Astrocyte of the spinal cord (primary cell): ENCODE data around the gene MAB21L2.

Experiments
- DNase-seq: peaks from one replicate; pipeline ENCODE4 v3.0.0; 2011; ENCODE audit warnings: low read depth, low spot score
- H3K4me3 ChIP-seq: 2 replicates; pipeline ENCODE4 v1.5.1; 2011; ENCODE audit warnings: low read depth, mild to moderate bottlenecking, low read length, moderate library complexity
- in situ Hi-C: cut with HindIII; loops from 2 replicates; pipeline ENCODE4 v1.10.0; 2017; ENCODE audit warnings: low sequenced_read_pairs
- TF ChIP-seq, protein P1 (sequence below): IDR thresholded peaks from 2 replicates; pipeline ENCODE4 v1.5.1; 2012; ENCODE audit warnings: low read depth, mild to moderate bottlenecking, low read length, inconsistent platforms

The MAB21L2 gene

DNA sequence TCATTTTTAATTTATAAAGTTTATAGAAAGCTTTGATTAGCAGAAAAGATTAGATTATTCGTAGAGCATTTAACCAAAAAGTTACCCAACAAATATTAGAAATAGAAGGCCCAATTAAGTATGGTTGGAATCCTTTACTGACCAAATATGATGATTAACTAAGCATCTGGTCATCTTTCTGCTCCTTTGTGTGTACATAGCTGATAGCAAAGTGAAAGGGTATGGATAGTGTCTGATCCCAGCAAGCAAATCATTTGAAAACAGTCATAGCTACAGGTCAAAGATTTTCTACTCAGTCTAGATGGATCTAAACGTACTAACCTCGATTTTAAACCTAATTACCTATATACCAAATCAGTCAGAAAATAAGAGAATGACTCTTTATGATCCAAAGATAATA is 7.3 kb upstream of the MAB21L2 start:
- in situ Hi-C loops, result no loop called here
- H3K4me3 ChIP-seq, result no peak overlapping the region
- no peak for DNase-seq
- TF ChIP-seq, protein P1, sequence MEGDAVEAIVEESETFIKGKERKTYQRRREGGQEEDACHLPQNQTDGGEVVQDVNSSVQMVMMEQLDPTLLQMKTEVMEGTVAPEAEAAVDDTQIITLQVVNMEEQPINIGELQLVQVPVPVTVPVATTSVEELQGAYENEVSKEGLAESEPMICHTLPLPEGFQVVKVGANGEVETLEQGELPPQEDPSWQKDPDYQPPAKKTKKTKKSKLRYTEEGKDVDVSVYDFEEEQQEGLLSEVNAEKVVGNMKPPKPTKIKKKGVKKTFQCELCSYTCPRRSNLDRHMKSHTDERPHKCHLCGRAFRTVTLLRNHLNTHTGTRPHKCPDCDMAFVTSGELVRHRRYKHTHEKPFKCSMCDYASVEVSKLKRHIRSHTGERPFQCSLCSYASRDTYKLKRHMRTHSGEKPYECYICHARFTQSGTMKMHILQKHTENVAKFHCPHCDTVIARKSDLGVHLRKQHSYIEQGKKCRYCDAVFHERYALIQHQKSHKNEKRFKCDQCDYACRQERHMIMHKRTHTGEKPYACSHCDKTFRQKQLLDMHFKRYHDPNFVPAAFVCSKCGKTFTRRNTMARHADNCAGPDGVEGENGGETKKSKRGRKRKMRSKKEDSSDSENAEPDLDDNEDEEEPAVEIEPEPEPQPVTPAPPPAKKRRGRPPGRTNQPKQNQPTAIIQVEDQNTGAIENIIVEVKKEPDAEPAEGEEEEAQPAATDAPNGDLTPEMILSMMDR, result no peak

DNA sequence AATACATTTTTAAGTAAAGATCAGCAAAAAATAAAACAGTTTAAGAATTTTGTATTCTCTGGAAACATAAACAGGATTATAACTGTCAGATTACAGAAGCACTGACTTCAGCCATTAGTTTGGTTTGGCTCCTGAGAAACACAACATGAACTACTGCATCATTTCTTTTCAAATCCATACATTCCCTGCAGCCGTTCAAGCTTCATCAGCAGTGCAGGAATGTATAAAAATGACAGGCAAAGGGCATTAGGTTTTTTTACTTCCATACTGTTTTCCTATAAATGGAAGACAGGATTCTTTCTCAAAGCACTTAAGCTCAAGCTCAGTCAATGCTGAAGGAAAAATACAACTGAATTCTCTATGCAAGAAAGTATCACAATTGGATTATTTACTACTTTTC is 4.2 kb upstream of the MAB21L2 start:
- in situ Hi-C loops, result no loop called here
- TF ChIP-seq, protein P1, result no peak
- H3K4me3 ChIP-seq, result no peak overlapping the region
- no peak for DNase-seq

DNA sequence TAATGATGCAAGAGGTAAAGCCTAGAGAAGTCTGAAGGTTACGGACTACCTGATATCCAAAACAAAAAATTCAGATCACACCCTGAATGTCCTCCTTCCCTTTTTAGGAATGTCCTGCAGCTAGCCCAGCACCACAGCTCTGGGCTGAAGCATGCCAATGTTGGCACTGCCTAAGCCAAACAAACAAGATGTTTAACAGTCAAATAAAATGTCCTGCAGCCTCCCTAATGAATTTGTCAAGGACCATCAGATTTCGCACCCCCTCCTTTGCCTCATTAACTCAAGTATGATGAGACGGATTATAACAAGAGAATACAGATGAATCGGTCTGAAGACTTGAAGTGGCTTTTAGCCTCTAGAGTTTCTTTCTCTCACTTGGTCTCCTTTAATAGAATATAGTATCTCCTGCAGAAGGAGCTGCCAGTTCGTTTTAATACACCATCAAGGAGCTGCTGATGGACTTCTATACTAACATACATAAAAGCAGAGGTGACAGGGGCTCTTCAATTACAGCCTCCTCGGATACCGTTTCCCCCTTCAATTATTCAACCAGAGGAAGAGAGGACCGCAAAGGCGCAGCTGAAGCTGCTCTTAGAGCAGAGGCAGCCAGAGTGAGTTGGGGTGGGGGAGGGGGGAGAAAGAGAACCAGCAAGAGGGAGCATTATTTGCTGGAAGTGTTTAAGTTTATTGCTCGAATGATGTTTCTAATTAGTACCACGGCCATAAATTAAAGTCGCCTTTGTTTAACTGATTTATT is 3.0 kb upstream of the MAB21L2 start:
- peak overlapping the region; percentile 51 for H3K4me3 ChIP-seq
- DNase-seq, result no peak
- TF ChIP-seq, protein P1, result no peak
- in situ Hi-C loops, result no loop called here

DNA sequence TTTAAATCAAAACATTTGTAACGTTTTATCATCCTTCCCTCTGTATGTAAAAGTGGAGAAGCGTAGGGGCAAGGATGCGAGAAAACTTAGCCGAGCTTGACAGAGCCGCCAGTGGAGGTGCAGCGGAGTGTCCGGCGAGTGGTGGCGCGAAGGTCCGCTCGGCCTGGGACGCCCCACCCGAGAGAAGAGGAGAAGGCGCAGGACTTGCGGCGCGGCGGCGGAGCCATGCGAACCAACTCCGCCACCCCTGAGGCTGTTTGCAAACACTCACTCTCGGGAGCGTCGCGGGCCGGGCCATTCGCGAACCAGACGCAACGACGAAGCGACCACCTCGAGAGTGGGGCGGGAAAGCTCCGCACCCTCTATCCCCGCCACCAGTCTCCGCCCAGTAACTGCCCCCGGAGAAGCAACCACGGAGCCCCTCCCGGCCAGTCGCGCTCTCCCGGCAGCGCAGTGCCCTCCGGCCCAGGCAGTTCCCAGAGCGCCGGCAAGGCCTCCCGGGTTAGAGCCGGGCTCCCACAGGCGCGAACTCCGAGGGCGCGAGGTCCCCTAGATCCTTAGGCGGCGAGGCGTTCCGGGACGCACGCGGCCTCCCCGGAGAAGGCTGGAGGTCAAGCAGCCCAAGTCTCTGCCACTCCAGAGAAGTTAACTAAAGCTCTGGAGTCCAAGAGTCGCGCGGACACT is 2.3 kb upstream of the MAB21L2 start:
- in situ Hi-C loops, result no loop called here
- H3K4me3 ChIP-seq, result peak overlapping the region; percentile 51
- DNase-seq, result peak; percentile 51
- TF ChIP-seq, protein P1, result no peak

DNA sequence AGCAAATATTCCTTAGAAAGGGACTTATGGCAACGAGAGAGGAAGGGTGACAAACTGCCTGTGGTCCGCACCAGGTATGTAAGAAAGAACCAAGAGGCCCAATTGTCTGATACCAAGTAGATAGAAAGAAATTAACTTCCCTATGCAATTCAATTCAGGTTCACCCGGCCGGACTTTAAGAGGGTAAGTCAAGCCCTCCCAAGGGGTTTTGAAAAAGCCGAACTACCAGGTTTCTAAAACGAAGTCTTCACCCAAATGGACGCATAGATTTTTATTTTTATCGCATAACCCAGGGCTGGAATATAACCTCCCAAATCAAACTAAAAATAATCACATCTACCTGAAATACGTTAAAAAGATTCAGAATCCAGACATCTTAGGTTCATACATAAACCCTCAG is 1.6 kb upstream of the MAB21L2 start:
- TF ChIP-seq, protein P1, result no peak
- H3K4me3 ChIP-seq, result peak overlapping the region; percentile 51
- in situ Hi-C loops, result no loop called here
- DNase-seq, result no peak

DNA sequence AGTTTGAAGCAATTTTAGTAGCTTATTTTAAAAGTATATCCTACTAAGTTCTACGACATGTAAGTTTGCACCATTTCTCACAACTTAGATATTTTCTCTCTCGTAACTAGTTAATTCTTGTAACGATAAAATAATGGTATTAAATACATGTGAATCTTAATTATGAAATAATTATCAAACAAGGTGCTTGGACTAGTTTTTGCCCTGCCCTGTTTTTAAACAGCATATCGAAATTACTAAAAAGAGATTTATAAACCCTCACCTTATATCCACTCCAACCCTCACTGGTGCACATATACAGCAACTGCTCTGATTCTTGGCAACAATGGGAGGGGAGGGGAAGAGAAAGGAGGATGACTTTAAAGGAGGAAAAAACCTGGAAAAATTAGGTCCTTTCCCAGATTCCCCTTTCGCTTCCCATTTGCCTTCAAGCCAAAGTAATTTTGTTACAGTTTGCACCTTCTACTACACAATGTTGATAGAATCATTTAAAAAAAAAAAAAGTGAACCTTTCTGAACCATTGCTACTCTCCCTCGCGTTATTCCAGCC is 820 bp upstream of the MAB21L2 start:
- no peak overlapping the region for H3K4me3 ChIP-seq
- TF ChIP-seq, protein P1, result no peak
- in situ Hi-C loops, result no loop called here
- no peak for DNase-seq
